Heart left ventricle (tissue), 13 donors: ENCODE measurements around the gene LRRC70.

Source experiments
- POLR2A ChIP-seq, 2 donors: fragments of 450-650 bp; IDR thresholded peaks; one replicate each; pipeline ENCODE4 v1.6.1; 2017; ENCODE audit warnings: antibody characterized with exemption in 2 of 2, mild to moderate bottlenecking in 2 of 2, moderate library complexity in 2 of 2
- TF ChIP-seq, protein P1 (sequence below), 12 donors: fragments of 200-600 bp; sonication (generic) in 4 of 12; IDR thresholded peaks; one replicate each; pipeline versions ENCODE4 v1.5.0 to v1.8.0; 2018 to 2022; ENCODE audit warnings: antibody characterized with exemption in 12 of 12, mild to moderate bottlenecking in 5 of 12
- donor health status: ischemic (EF 13 %, LVEDD 7.1; RV severe dilation, severe dysfunction).
- donor health status: DM: no; HTN: yes; CAD: no.
- donor health status: DM: no; HTN: no; CAD: no.
- donor health status: ischemic (EF 25% LVEDD 6.9; RV normal size, moderate dysfunction).
- donor health status: ischemic (EF 25% LVEDD 5.7; RV mildly dilated, moderate dysfunction).
- donor health status: ischemic (EF 35%, LVEDD 5.7; RV mildly dilated, moderate dysfunction).
- donor health status: nonischemic (EF 11% LVEDD 7.7; RV severe dilation, severe dysfunction).
- donor health status: DM: yes; HTN: yes; CAD: no.
- donor health status: PGD.
- donor health status: ischemic (EF 29% LVEDD 5.4; RV normal size, mild dysfunction).
- donor health status: nonischemic (EF 23%, LVEDD 6.1; RV moderate dilation, normal function).

- TF ChIP-seq, protein P1, sequence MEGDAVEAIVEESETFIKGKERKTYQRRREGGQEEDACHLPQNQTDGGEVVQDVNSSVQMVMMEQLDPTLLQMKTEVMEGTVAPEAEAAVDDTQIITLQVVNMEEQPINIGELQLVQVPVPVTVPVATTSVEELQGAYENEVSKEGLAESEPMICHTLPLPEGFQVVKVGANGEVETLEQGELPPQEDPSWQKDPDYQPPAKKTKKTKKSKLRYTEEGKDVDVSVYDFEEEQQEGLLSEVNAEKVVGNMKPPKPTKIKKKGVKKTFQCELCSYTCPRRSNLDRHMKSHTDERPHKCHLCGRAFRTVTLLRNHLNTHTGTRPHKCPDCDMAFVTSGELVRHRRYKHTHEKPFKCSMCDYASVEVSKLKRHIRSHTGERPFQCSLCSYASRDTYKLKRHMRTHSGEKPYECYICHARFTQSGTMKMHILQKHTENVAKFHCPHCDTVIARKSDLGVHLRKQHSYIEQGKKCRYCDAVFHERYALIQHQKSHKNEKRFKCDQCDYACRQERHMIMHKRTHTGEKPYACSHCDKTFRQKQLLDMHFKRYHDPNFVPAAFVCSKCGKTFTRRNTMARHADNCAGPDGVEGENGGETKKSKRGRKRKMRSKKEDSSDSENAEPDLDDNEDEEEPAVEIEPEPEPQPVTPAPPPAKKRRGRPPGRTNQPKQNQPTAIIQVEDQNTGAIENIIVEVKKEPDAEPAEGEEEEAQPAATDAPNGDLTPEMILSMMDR (IDR thresholded peaks at IDR 0.05), result no peak
- no peak for TF ChIP-seq POLR2A (IDR thresholded peaks at IDR 0.05)
These were observed 5.6 kb upstream of the LRRC70 start for GRCh38 chr5:62572918-62573514.
